DMS53 treated with DMSO at 0.1 percent for 48 hours (cell line): Measurements from ENCODE around the gene CD274.
"Not testable (repeated sequence)": the region's sequence is repeated elsewhere in the genome, so short reads cannot be mapped to it uniquely, and the experiment has no call there.

Experiments used
- DNase-seq: peaks from one replicate; lab custom pipeline; 2025; ENCODE audit not compliant: unreplicated experiment; lab: John Stamatoyannopoulos, UW

CD274 gene

GRCh38 chr9:5437254-5438216, 12.8 kb upstream of the CD274 start, which contains the start of gene PLGRKT:
PLGRKT (minus strand) TSS chr9:5437925; CDS start chr9:5431977, 5,948 bp downstream.
- DNase-seq = peak; percentile 92

- DNase-seq = no peak
Measured at GRCh38 chr9:5438301-5439162, 11.8 kb upstream of the CD274 start.

GRCh38 chr9:5440426-5440825, 9.9 kb upstream of the CD274 start:
- no peak for DNase-seq

GRCh38 chr9:5441043-5441442, 9.3 kb upstream of the CD274 start:
- no peak for DNase-seq

GRCh38 chr9:5442400-5443011, 7.8 kb upstream of the CD274 start:
- DNase-seq = peak; percentile 67

GRCh38 chr9:5443850-5444249, 6.5 kb upstream of the CD274 start:
- DNase-seq = no peak

- DNase-seq = not testable (repeated sequence)
Measured at GRCh38 chr9:5445096-5445495, 5.2 kb upstream of the CD274 start.

GRCh38 chr9:5445886-5446285, 4.5 kb upstream of the CD274 start:
- DNase-seq = no peak

GRCh38 chr9:5446451-5447236, 3.7 kb upstream of the CD274 start:
- DNase-seq = no peak

GRCh38 chr9:5447337-5447736, 3.0 kb upstream of the CD274 start:
- DNase-seq = no peak

- DNase-seq = no peak
Measured at GRCh38 chr9:5448016-5448415, 2.3 kb upstream of the CD274 start.

- DNase-seq = no peak
Measured at GRCh38 chr9:5448461-5449435, 1.6 kb upstream of the CD274 start.

- DNase-seq = no peak
Measured at GRCh38 chr9:5449521-5450358, 602 bp upstream of the CD274 start.

GRCh38 chr9:5452286-5452609, 1.9 kb downstream of the CD274 start:
- no peak for DNase-seq

GRCh38 chr9:5453004-5453403, 2.7 kb downstream of the CD274 start:
- no peak for DNase-seq

GRCh38 chr9:5453673-5454072, 3.3 kb downstream of the CD274 start:
- DNase-seq = no peak

GRCh38 chr9:5455181-5455580, 4.8 kb downstream of the CD274 start:
- DNase-seq = peak; percentile 9

GRCh38 chr9:5459289-5459829, 9.0 kb downstream of the CD274 start:
- DNase-seq = no peak
